GM12878 (cell line): ENCODE data around the gene NKD1. TPM values are rescaled to one million over a fixed set of nuclear protein-coding genes. Genes with fewer than 3 reads are reported as not detected.

Experiments
- ATAC-seq: fragments of 200-7000 bp; cut with Tn5 transposase; 3 replicates; pipeline ENCODE4 v1.9.1; 2020; ENCODE audit warnings: mild to moderate bottlenecking, moderate library complexity
- BruUV-seq: library from RNA; stranded (reverse); fragments of 400-500 nt; replicated peaks from 2 replicates; lab custom pipeline; 2021; lab: Mats Ljungman, UMichigan
- CTCF ChIA-PET: fragments of 300-600 bp; sonication (Branson Sonifier 250); formaldehyde crosslinking; extraction: SDS; loops from one replicate; lab custom pipeline; 2021; ENCODE audit warnings: inconsistent platforms; lab: Yijun Ruan, JAX
- POLR2A ChIA-PET: fragments of 350-600 bp; formaldehyde crosslinking; extraction: SDS; loops from one replicate; lab custom pipeline; 2021; ENCODE audit warnings: inconsistent platforms; lab: Charles Lee
- RAD21 ChIA-PET: fragments of 300-600 bp; sonication (Branson Sonifier 250); formaldehyde crosslinking; loops from one replicate; lab custom pipeline; 2023; ENCODE audit warnings: antibody characterized with exemption; ENCODE audit not compliant: unreplicated experiment; lab: Charles Lee
- SMC1A ChIA-PET: fragments of 300-600 bp; sonication (Branson Sonifier 250); formaldehyde crosslinking; loops from one replicate; lab custom pipeline; 2023; ENCODE audit not compliant: unreplicated experiment, uncharacterized antibody; lab: Charles Lee
- DNase-seq: peaks from one replicate; pipeline ENCODE4 v3.0.0-alpha.2; 2011; ENCODE audit warnings: low read depth, low spot score
- FAIRE-seq: peaks from 3 replicates; lab custom pipeline; 2011; peaks lifted over from hg19 to GRCh38; lab: Jason Lieb, UNC
- H2AFZ ChIP-seq: 2 replicates; pipeline ENCODE4 v1.6.0; 2011; ENCODE audit warnings: low read depth, low read length, control low read depth; ENCODE audit not compliant: control insufficient read depth
- H3K27ac ChIP-seq: 2 replicates; pipeline ENCODE4 v1.5.1; 2011; ENCODE audit warnings: control low read depth; ENCODE audit not compliant: control insufficient read depth, insufficient read depth
- H3K27me3 ChIP-seq, 2 experiments: replicated peaks in 1 of 2; 2 replicates each; pipeline versions ENCODE4 v1.6.0 to v1.6.1; 2011; ENCODE audit warnings: low read length in 1 of 2; ENCODE audit not compliant: control insufficient read depth in 2 of 2, insufficient read depth in 2 of 2
- H3K36me3 ChIP-seq, 2 experiments: 2 replicates each; pipeline ENCODE4 v1.5.1; 2011; ENCODE audit warnings: low read length in 1 of 2; ENCODE audit not compliant: control insufficient read depth in 2 of 2, insufficient read depth in 2 of 2
- H3K4me1 ChIP-seq: 2 replicates; pipeline ENCODE4 v1.6.1; 2011; ENCODE audit warnings: mild to moderate bottlenecking, low read length, moderate library complexity, mixed read lengths; ENCODE audit not compliant: control insufficient read depth, insufficient read depth
- H3K4me2 ChIP-seq: 2 replicates; pipeline ENCODE4 v1.6.0; 2011; ENCODE audit warnings: control low read depth; ENCODE audit not compliant: control insufficient read depth, insufficient read depth
- H3K4me3 ChIP-seq: fragments of 200-600 bp; sonication (generic); 2 replicates; pipeline ENCODE4 v1.5.1; 2016
- H3K79me2 ChIP-seq: 2 replicates; pipeline ENCODE4 v1.6.0; 2011; ENCODE audit warnings: low read length; ENCODE audit not compliant: control insufficient read depth, insufficient read depth
- H3K9ac ChIP-seq: 2 replicates; pipeline ENCODE4 v1.8.0; 2011; ENCODE audit warnings: low read length, control low read depth, mixed read lengths; ENCODE audit not compliant: control insufficient read depth, insufficient read depth
- H3K9me3 ChIP-seq: replicated peaks from 3 replicates; pipeline ENCODE4 v1.5.1; 2011; ENCODE audit warnings: mild to moderate bottlenecking, low read length; ENCODE audit not compliant: control insufficient read depth, insufficient read depth
- H4K20me1 ChIP-seq: 2 replicates; pipeline ENCODE4 v1.6.0; 2011; ENCODE audit not compliant: control insufficient read depth, insufficient read depth
- BACH1 ChIP-seq: fragments of 450-650 bp; IDR thresholded peaks from 2 replicates; pipeline ENCODE4 v1.6.1; 2017; ENCODE audit warnings: mild to moderate bottlenecking, borderline replicate concordance
- BRCA1 ChIP-seq: IDR thresholded peaks from 2 replicates; pipeline ENCODE4 v1.6.1; 2011; ENCODE audit warnings: low read depth, low read length, improper control_type of control experiment
- CEBPB ChIP-seq, 2 experiments: fragments of 150-350 bp in 1 of 2; IDR thresholded peaks; 2 replicates each; pipeline ENCODE4 v1.6.1; 2012 to 2014; ENCODE audit warnings: low read depth in 2 of 2, low read length in 2 of 2, borderline replicate concordance in 1 of 2, inconsistent platforms in 1 of 2
- NFYA ChIP-seq: IDR thresholded peaks from 2 replicates; pipeline ENCODE4 v1.6.1; 2011; ENCODE audit warnings: low read depth, mild to moderate bottlenecking, low read length, improper control_type of control experiment, borderline replicate concordance
- NFYB ChIP-seq: IDR thresholded peaks from 2 replicates; pipeline ENCODE4 v1.6.1; 2011; ENCODE audit warnings: low read depth, mild to moderate bottlenecking, low read length, improper control_type of control experiment, moderate library complexity; ENCODE audit not compliant: insufficient read depth
- POLR2A ChIP-seq: IDR thresholded peaks from 2 replicates; pipeline ENCODE4 v1.6.1; 2011; ENCODE audit warnings: low read depth, mild to moderate bottlenecking, low read length
- POU2F2 ChIP-seq: IDR thresholded peaks from 3 replicates; pipeline ENCODE4 v1.6.1; 2011; ENCODE audit warnings: low read depth, mild to moderate bottlenecking, low read length, borderline replicate concordance
- RAD51 ChIP-seq: fragments of 450-650 bp; IDR thresholded peaks from 2 replicates; pipeline ENCODE4 v1.6.1; 2016; ENCODE audit warnings: moderate library complexity, mild to moderate bottlenecking, inconsistent platforms
- RBBP5 ChIP-seq: fragments of 200-600 bp; sonication (generic); conservative IDR thresholded peaks from 2 replicates; pipeline ENCODE4 v1.6.1; 2016
- USF1 ChIP-seq: IDR thresholded peaks from 2 replicates; pipeline ENCODE4 v1.6.1; 2011; ENCODE audit warnings: borderline replicate concordance, low read depth, mild to moderate bottlenecking, moderate library complexity, mixed read lengths, low read length; ENCODE audit not compliant: insufficient read depth; ENCODE audit errors: extremely low read length
- ZNF217 ChIP-seq: fragments of 450-650 bp; IDR thresholded peaks from 2 replicates; pipeline ENCODE4 v1.6.1; 2017; ENCODE audit warnings: antibody characterized with exemption, mild to moderate bottlenecking
- WGBS: methylation state at CpG from one replicate; pipeline ENCODE4 v1.1.6; 2016; ENCODE audit warnings: low lambda C conversion rate; ENCODE audit not compliant: insufficient replicate concordance, insufficient coverage; ENCODE audit errors: missing lambda C conversion rate; 5-methylcytosine and 5-hydroxymethylcytosine counted together
- in situ Hi-C: fragments of 300-500 bp; cut with MboI; formaldehyde crosslinking; loops from 9 replicates; pipeline ENCODE4 v1.14.3; 2018; ENCODE audit warnings: mixed read lengths
- intact Hi-C: fragments of 100-400 bp; cut with micrococcal nuclease; formaldehyde crosslinking; loops from one replicate; pipeline ENCODE4 v1.14.2; 2022; ENCODE audit not compliant: unreplicated experiment
- polyA plus RNA-seq, 11 experiments: library from polyadenylated mRNA; depleted of rRNA in 4 of 11; unstranded in 6 of 11; stranded (reverse) in 5 of 11; fragments of >200 nt; fragmentation: Nextera tagmentation in 4 of 11; fragmentation: Illumina TruSeq in 1 of 11; extraction: Ambion mirVana in 4 of 11; extraction: Trizol in 1 of 11; gene quantifications; 1 replicate in 1 of 11; 2 replicates in 10 of 11; pipeline versions ENCODE4 v1.2.1 to v1.2.3, GENCODE V29; 2011 to 2016; ENCODE audit warnings: inconsistent platforms in 2 of 11, missing spikeins in 2 of 11, low read depth in 1 of 11
- total RNA-seq, 4 experiments: library from RNA; depleted of rRNA in 3 of 4; stranded (reverse); fragments of >200 nt in 3 of 4; fragmentation: Illumina TruSeq in 1 of 4; extraction: Trizol in 1 of 4; gene quantifications; 2 replicates each; pipeline versions ENCODE4 v1.2.1 to v1.2.3, GENCODE V29; 2013 to 2021

The NKD1 gene
- total and polyA plus RNA-seq, 10 of the 15 experiments (the other 5 are each of a cell fraction or from before 2014, with no cell fraction given) = under 0.01 to 0.49 (median 0.04) TPM; not detected in 2

GRCh38 chr16:50651835-50652438 lies 103.7 kb downstream of the NKD1 start:
- Histone ChIP-seq H3K27ac (no peak overlapping the region), H3K4me3 (no peak overlapping the region), H3K27me3 (no peaks in the 10 kb centered on the region; a peak in 1 of 4 replicates), H3K79me2 (no peaks in the 10 kb centered on the region), H3K4me2 (no peak overlapping the region), H3K36me3 (no peaks in the 10 kb centered on the region), H2AFZ (no peak overlapping the region), H3K4me1 (no peaks in the 10 kb centered on the region), H4K20me1 (no peaks in the 10 kb centered on the region), H3K9me3 (no peaks in the 10 kb centered on the region; the same call in 2 of the 3 replicates), H3K9ac (no peak overlapping the region)
- BruUV-seq = no TSS peak
- in situ Hi-C loops = no loop called here
- intact Hi-C loops = no loop called here
- no peak for DNase-seq
- ChIA-PET SMC1A (no interaction called here), RAD21 (no interaction called here), POLR2A (interaction anchor here (0.6 kb wide), 2 partner anchors 15 to 558 kb away, joined by 3 to 10 read pairs; no protein-coding TSS in a partner anchor), CTCF (interaction anchor here (0.8 to 3.5 kb wide), 2 partner anchors 12 to 16 kb away, joined by 3 to 18 read pairs; no protein-coding TSS in a partner anchor)
- ATAC-seq = no peak
- no peak for FAIRE-seq
- WGBS = 46% methylated on average over 3 of the region's 3 CpGs
- TF ChIP-seq CEBPB (IDR thresholded peaks at IDR 0.05; ENCODE audit: borderline replicate concordance in 1 of 2, low read depth in 2 of 2, low read length in 2 of 2) = no peak
- no peak for TF ChIP-seq BACH1
- TF ChIP-seq RAD51 = peak; percentile 68; the same call in 1 of the 2 replicates
- TF ChIP-seq RBBP5 = no peak
- peak; percentile 55 for TF ChIP-seq USF1
- no peak for TF ChIP-seq BRCA1
- TF ChIP-seq NFYB = 0 out of 2 replicates have a peak, but pooled peaks have one; percentile 23
- TF ChIP-seq ZNF217 = no peak
- no peak for TF ChIP-seq NFYA
- TF ChIP-seq POU2F2 = no peak
- no peak for TF ChIP-seq POLR2A
